GM23248 (cell line): ENCODE measurements around the gene ACACB. TPM values are rescaled to one million over a fixed set of nuclear protein-coding genes. Genes with fewer than 3 reads are reported as not detected.

ENCODE experiments used
- DNase-seq: peaks from one replicate; pipeline ENCODE4 v3.0.0-alpha.2; 2015
- H2AFZ ChIP-seq: fragments of 200-600 bp; sonication (generic); 2 replicates; pipeline ENCODE4 v1.6.1; 2016; ENCODE audit warnings: antibody characterized with exemption
- H3F3A ChIP-seq: fragments of 200-600 bp; sonication (generic); 2 replicates; pipeline ENCODE4 v1.6.1; 2016; ENCODE audit warnings: mild to moderate bottlenecking, antibody characterized with exemption, mixed run types; ENCODE audit not compliant: insufficient read depth
- H3K27ac ChIP-seq: fragments of 200-600 bp; sonication (generic); 2 replicates; pipeline ENCODE4 v1.5.1; 2016; ENCODE audit warnings: mild to moderate bottlenecking
- H3K27me3 ChIP-seq: fragments of 200-600 bp; sonication (generic); replicated peaks from 2 replicates; pipeline ENCODE4 v1.6.1; 2016; ENCODE audit warnings: mild to moderate bottlenecking; ENCODE audit not compliant: insufficient read depth
- H3K36me3 ChIP-seq: fragments of 200-600 bp; sonication (generic); 2 replicates; pipeline ENCODE4 v1.6.1; 2016; ENCODE audit warnings: low read depth, mild to moderate bottlenecking
- H3K4me1 ChIP-seq: fragments of 200-600 bp; sonication (generic); 2 replicates; pipeline ENCODE4 v1.6.1; 2016; ENCODE audit warnings: mild to moderate bottlenecking; ENCODE audit not compliant: insufficient read depth
- H3K4me2 ChIP-seq: fragments of 200-600 bp; sonication (generic); one replicate; pipeline ENCODE4 v1.6.1; 2016; ENCODE audit warnings: mild to moderate bottlenecking; ENCODE audit not compliant: unreplicated experiment
- H3K4me3 ChIP-seq: fragments of 200-600 bp; sonication (generic); 2 replicates; pipeline ENCODE4 v1.5.1; 2016; ENCODE audit warnings: mild to moderate bottlenecking
- H3K79me2 ChIP-seq: fragments of 200-600 bp; sonication (generic); 2 replicates; pipeline ENCODE4 v1.6.1; 2016; ENCODE audit warnings: mild to moderate bottlenecking; ENCODE audit not compliant: insufficient read depth
- H3K9ac ChIP-seq: fragments of 200-600 bp; sonication (generic); 2 replicates; pipeline ENCODE4 v1.6.1; 2016; ENCODE audit warnings: mild to moderate bottlenecking
- H3K9me2 ChIP-seq: fragments of 200-600 bp; sonication (generic); 2 replicates; pipeline ENCODE4 v1.6.1; 2016; ENCODE audit warnings: mixed run types, mild to moderate bottlenecking, moderate library complexity; ENCODE audit not compliant: insufficient read depth
- H3K9me3 ChIP-seq: fragments of 200-600 bp; sonication (generic); one replicate; pipeline ENCODE4 v1.6.1; 2017; ENCODE audit warnings: low read depth
- H4K20me1 ChIP-seq: fragments of 200-600 bp; sonication (generic); 2 replicates; pipeline ENCODE4 v1.6.0; 2016; ENCODE audit not compliant: insufficient read depth
- EZH2 ChIP-seq: fragments of 200-600 bp; sonication (generic); IDR thresholded peaks from 2 replicates; pipeline ENCODE4 v1.6.1; 2018; ENCODE audit warnings: antibody characterized with exemption, mild to moderate bottlenecking; ENCODE audit not compliant: insufficient read depth, poor library complexity, severe bottlenecking
- EZH2phosphoT487 ChIP-seq: fragments of 200-600 bp; sonication (generic); IDR thresholded peaks from 2 replicates; pipeline ENCODE4 v1.6.1; 2018; ENCODE audit warnings: antibody characterized with exemption, moderate library complexity, mild to moderate bottlenecking, low read depth; ENCODE audit not compliant: insufficient read depth
- WGBS, 2 experiments: methylation state at CpG; one replicate each; pipeline ENCODE4 v1.1.6; 2015 to 2017; ENCODE audit warnings: low lambda C conversion rate in 2 of 2, low coverage in 1 of 2; ENCODE audit errors: missing lambda C conversion rate in 2 of 2; 5-methylcytosine and 5-hydroxymethylcytosine counted together
- in situ Hi-C: fragments of 300-500 bp; cut with MboI; formaldehyde crosslinking; loops from 2 replicates; pipeline ENCODE4 v1.15.0; 2020
- polyA plus RNA-seq: library from polyadenylated mRNA; unstranded; fragments of >200 nt; fragmentation: Nextera tagmentation; extraction: Ambion mirVana; gene quantifications from 2 replicates; pipeline ENCODE4 v1.2.1, GENCODE V29; 2016
- total RNA-seq: library from RNA; depleted of rRNA; stranded (reverse); fragments of >200 nt; shearing (Covaris generic); gene quantifications from 2 replicates; pipeline ENCODE4 v1.2.3, GENCODE V29; 2014

Gene ACACB
- total and polyA plus RNA-seq, 2 experiments from 2014 or later, result 0.66 to 4.1 TPM

DNA sequence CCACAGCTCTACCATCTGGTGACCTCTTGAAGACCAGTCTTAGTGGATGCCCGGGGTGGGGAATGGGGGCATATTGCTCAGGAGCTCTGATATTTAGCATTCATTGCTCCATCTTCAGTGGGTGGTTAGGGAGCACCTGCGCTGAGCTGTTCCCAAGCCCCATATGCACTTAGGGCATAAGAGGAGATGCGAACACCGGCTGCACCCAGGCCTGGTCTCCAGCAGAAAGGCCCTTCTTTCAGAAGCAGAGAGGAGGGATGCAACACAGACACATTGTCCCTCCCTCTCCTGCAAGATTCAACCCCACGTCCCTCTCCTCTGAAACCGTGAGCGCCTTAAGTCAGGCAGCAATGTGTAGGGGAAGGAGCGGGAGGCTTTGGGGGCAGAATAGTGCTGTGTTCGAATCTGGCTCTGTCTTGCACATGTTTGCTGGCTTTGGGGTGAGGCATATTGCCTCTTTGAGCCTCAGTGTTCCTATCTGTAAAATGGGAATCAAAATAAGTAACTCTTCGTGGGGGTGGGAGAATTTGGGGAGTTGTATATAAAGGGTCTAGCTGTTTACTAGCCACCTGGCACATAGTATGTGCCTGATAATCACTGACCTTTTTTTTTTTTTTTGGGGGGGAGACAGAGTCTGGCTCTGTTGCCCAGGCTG lies 105.0 kb downstream of the ACACB start:
- 88 to 89% methylated on average over 10 of the region's 10 CpGs for WGBS, 2 experiments
- no peak for DNase-seq
- Histone ChIP-seq H3K79me2 (no peaks in the 10 kb centered on the region), H3K9ac (no peak overlapping the region), H3K4me2 (no peak overlapping the region), H3K4me3 (no peak overlapping the region), H3F3A (no peaks in the 10 kb centered on the region), H3K27ac (no peak overlapping the region), H3K36me3 (no peaks in the 10 kb centered on the region), H3K9me2 (no peaks in the 10 kb centered on the region), H3K4me1 (no peaks in the 10 kb centered on the region), H3K9me3 (no peaks in the 10 kb centered on the region), H3K27me3 (no peaks in the 10 kb centered on the region), H2AFZ (no peak overlapping the region), H4K20me1 (no peaks in the 10 kb centered on the region)
- TF ChIP-seq EZH2phosphoT487, result no peak
- TF ChIP-seq EZH2, result no peak
- in situ Hi-C loops, result no loop called here

DNA sequence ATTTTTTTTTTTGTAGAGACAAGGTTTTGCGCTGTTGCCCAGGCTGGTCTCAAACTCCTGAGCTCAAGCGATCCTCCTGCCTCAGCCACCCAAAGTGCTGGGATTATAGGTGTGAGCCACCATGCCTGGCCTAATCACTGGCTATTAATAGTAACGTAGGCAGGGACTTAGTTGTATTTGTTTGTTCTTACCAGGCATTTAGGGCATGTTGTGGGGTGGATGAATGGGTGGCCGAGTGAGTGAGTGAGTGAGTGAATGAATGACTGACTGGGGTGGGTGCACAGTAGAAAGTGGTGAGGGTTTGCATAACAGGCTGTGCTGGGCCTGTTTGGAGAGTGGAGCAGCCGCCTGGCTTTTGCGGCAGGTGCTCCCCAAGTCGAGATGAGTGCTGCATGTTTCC lies 105.7 kb downstream of the ACACB start:
- no peak for TF ChIP-seq EZH2phosphoT487
- H3K9ac ChIP-seq, result no peak overlapping the region
- no peak for DNase-seq
- 88 to 92% methylated on average over 7 of the region's 7 CpGs for WGBS, 2 experiments
- no peaks in the 10 kb centered on the region for H3K9me2 ChIP-seq
- H3K27ac ChIP-seq, result no peak overlapping the region
- no peaks in the 10 kb centered on the region for H3K9me3 ChIP-seq
- H3K79me2 ChIP-seq, result no peaks in the 10 kb centered on the region
- H3K27me3 ChIP-seq, result no peaks in the 10 kb centered on the region
- H3K4me3 ChIP-seq, result no peak overlapping the region
- H3K36me3 ChIP-seq, result no peaks in the 10 kb centered on the region
- H2AFZ ChIP-seq, result no peak overlapping the region
- no peaks in the 10 kb centered on the region for H4K20me1 ChIP-seq
- no peaks in the 10 kb centered on the region for H3K4me1 ChIP-seq
- no peaks in the 10 kb centered on the region for H3F3A ChIP-seq
- no peak overlapping the region for H3K4me2 ChIP-seq
- in situ Hi-C loops, result no loop called here

- Histone ChIP-seq H3K4me2 (no peak overlapping the region), H3K9me2 (no peaks in the 10 kb centered on the region), H3F3A (no peaks in the 10 kb centered on the region), H2AFZ (no peak overlapping the region), H4K20me1 (no peaks in the 10 kb centered on the region), H3K27ac (no peak overlapping the region), H3K4me1 (no peaks in the 10 kb centered on the region), H3K4me3 (no peak overlapping the region), H3K79me2 (no peaks in the 10 kb centered on the region), H3K9me3 (no peaks in the 10 kb centered on the region), H3K9ac (no peak overlapping the region), H3K27me3 (no peaks in the 10 kb centered on the region), H3K36me3 (no peaks in the 10 kb centered on the region)
- no peak for DNase-seq
- WGBS, 2 experiments, result 90 to 95% methylated on average over 7 to 18 of the region's 18 CpGs
- TF ChIP-seq EZH2phosphoT487, result no peak
- TF ChIP-seq EZH2, result no peak
- in situ Hi-C loops, result no loop called here
Observed at GRCh38 chr12:109222496-109222895, 106.1 kb downstream of the ACACB start.

DNA sequence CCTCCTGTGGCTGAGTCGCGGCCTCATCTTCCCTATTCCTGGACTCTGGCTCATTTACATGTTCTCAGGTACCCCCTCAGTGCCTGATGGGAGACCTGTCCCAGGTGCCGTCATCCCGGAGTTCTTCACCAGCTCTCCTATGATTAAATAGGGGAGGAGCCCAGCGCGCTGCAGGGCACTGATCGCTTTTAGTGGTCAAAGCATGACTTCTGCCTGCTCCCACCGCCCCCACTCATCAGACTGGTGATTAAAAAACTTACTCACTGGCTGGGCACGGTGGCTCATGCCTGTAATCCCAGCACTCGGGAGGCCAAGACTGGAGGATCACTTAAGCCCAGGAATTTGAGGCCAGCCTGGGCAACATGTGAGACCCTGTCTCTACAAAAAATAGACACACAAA lies 106.8 kb downstream of the ACACB start:
- H3K36me3 ChIP-seq, result no peaks in the 10 kb centered on the region
- H3K79me2 ChIP-seq, result no peaks in the 10 kb centered on the region
- no peak overlapping the region for H3K27ac ChIP-seq
- no peaks in the 10 kb centered on the region for H3K4me1 ChIP-seq
- no peaks in the 10 kb centered on the region for H3K9me2 ChIP-seq
- no peak overlapping the region for H3K9ac ChIP-seq
- H3F3A ChIP-seq, result no peaks in the 10 kb centered on the region
- TF ChIP-seq EZH2, result no peak
- TF ChIP-seq EZH2phosphoT487, result no peak
- H3K9me3 ChIP-seq, result no peaks in the 10 kb centered on the region
- no peak overlapping the region for H2AFZ ChIP-seq
- no peak overlapping the region for H3K4me2 ChIP-seq
- H4K20me1 ChIP-seq, result no peaks in the 10 kb centered on the region
- WGBS, 2 experiments, result 94 to 98% methylated on average over 10 of the region's 10 CpGs
- DNase-seq, result no peak
- in situ Hi-C loops, result no loop called here
- no peaks in the 10 kb centered on the region for H3K27me3 ChIP-seq
- no peak overlapping the region for H3K4me3 ChIP-seq

DNA sequence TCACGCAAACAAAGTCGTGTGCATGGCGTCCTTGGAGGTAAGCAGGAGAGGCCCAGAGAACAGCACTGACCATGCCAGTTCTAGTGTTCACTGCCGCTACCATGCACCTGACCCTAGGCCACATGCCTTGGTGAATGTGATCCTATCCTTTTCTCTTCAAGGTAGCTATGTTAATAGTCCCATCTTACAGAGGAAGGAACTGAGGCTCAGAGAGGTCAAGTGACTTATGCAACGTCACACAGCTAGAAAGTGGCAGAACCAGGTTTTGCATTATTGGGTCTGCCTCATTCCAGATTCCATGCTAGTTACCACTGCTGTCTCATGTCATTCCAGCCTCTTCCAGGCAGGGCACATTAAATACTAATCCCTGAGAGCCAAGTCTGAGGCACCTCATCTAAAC lies 107.5 kb downstream of the ACACB start:
- Histone ChIP-seq H3K9me2 (no peaks in the 10 kb centered on the region), H3K27ac (no peak overlapping the region), H3K9me3 (no peaks in the 10 kb centered on the region), H3F3A (no peaks in the 10 kb centered on the region), H3K36me3 (no peaks in the 10 kb centered on the region), H4K20me1 (no peaks in the 10 kb centered on the region), H2AFZ (no peak overlapping the region), H3K27me3 (no peaks in the 10 kb centered on the region), H3K79me2 (no peaks in the 10 kb centered on the region), H3K4me2 (no peak overlapping the region), H3K9ac (no peak overlapping the region), H3K4me1 (no peaks in the 10 kb centered on the region), H3K4me3 (no peak overlapping the region)
- TF ChIP-seq EZH2phosphoT487 (no peak), EZH2 (no peak)
- in situ Hi-C loops, result no loop called here
- no peak for DNase-seq
- WGBS, 2 experiments, result 94% methylated on average over 5 of the region's 5 CpGs
